GM11168 (cell line): ENCODE measurements around the gene CCPG1.

Experiments used
- in situ Hi-C: fragments of 300-500 bp; cut with MboI; formaldehyde crosslinking; loops from one replicate; pipeline ENCODE4 v1.12.0; 2022; ENCODE audit warnings: low sequenced_read_pairs; ENCODE audit not compliant: unreplicated experiment

The CCPG1 gene

DNA sequence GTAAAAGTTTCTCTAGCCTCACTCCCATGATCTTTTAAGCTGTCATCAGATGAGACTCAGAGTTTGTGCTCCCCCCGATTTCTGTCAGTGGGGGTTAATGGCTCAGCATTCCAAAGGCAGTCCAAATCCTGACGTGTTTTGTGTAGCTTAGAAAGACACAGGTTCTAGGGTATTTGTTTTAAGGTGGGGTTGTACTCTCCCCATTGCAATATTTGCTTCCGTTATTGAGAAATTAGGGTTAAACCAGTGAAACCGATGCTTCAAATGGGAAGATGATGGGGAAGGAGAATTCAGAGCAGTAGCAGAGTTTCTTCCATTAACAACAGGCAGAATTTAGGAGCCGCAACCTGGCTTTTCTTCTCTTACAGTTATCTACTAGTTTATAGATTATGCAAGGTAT, 85.7 kb downstream of the CCPG1 start:
- in situ Hi-C loops = no loop called here

DNA sequence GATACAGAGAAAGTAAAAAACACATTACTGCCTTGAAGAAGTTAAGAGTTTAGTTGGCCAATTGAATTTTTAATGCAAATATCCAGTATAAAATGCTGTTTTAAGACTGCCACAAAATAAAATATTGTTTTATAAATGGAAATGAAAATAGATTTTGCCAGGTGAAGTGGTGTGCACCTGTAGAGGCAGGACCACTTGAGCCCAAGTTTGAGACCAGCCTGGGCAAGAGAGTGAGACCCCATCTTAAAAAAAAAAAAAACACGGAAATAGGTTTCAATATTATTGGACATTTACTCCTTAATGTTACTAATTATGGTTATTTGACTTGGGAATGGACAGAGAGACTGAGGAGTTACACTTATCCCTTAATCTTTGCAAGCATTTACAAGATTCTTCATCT, 87.2 kb downstream of the CCPG1 start:
- in situ Hi-C loops = no loop called here

GRCh38 chr15:55320238-55320550, 88.0 kb downstream of the CCPG1 start:
- in situ Hi-C loops = no loop called here

GRCh38 chr15:55319537-55320237, 88.5 kb downstream of the CCPG1 start:
- in situ Hi-C loops = no loop called here

GRCh38 chr15:55318588-55319494, 89.3 kb downstream of the CCPG1 start, which contains the start of the genes PIGB and PIGBOS1:
TSS of gene PIGB (plus strand) at chr15:55319222. CDS start at chr15:55319251, 29 bp downstream.
TSS of gene PIGBOS1 (minus strand) at chr15:55319123. CDS start at chr15:55317792, 1,331 bp downstream.
- in situ Hi-C loops = no loop called here
